B cell (primary cell): Measurements from ENCODE around the gene ARSJ.

Experiments
- EZH2 ChIP-seq: IDR thresholded peaks from 2 replicates; pipeline ENCODE4 v1.6.1; 2012; ENCODE audit warnings: borderline replicate concordance, low read depth, mild to moderate bottlenecking, moderate library complexity, low read length; ENCODE audit not compliant: insufficient read depth, poor library complexity, severe bottlenecking
- TF ChIP-seq, protein P1 (sequence below): fragments of 200-600 bp; IDR thresholded peaks from one replicate; pipeline ENCODE4 v1.8.0; 2022; ENCODE audit warnings: antibody characterized with exemption, mild to moderate bottlenecking

DNA sequence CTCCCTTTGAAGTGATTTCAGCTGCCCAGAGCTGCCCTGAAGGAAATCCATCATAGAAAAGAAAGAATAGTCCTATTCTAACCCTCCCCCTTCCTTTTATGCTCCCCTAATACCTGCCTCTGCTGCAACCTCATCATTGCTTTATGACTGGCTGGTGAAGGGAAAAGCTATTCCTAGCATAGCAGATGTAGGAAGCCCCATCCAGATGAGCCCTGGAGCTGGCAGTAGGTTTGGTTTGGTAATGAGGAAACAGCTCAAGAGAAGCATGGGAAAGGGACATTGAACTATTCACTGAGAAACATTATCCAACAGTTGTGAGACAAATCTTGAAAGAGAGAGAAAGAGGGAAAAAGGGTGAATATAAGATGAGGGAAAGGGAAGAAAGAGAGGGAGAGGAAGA lies 29.2 kb downstream of the ARSJ start:
- TF ChIP-seq, protein P1, sequence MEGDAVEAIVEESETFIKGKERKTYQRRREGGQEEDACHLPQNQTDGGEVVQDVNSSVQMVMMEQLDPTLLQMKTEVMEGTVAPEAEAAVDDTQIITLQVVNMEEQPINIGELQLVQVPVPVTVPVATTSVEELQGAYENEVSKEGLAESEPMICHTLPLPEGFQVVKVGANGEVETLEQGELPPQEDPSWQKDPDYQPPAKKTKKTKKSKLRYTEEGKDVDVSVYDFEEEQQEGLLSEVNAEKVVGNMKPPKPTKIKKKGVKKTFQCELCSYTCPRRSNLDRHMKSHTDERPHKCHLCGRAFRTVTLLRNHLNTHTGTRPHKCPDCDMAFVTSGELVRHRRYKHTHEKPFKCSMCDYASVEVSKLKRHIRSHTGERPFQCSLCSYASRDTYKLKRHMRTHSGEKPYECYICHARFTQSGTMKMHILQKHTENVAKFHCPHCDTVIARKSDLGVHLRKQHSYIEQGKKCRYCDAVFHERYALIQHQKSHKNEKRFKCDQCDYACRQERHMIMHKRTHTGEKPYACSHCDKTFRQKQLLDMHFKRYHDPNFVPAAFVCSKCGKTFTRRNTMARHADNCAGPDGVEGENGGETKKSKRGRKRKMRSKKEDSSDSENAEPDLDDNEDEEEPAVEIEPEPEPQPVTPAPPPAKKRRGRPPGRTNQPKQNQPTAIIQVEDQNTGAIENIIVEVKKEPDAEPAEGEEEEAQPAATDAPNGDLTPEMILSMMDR: no peak
- TF ChIP-seq EZH2: no peak
